NCI-H1417 (cell line): ENCODE measurements around the gene GLG1.
"Not testable (repeated sequence)": the region's sequence is repeated elsewhere in the genome, so short reads cannot be mapped to it uniquely, and the experiment has no call there.

Source experiments
- DNase-seq, 3 experiments: peaks; one replicate each; lab custom pipeline; 2025; lab: John Stamatoyannopoulos, UW

GLG1 gene

GRCh38 chr16:74409185-74409981, 197.5 kb downstream of the GLG1 start:
- DNase-seq = not testable (repeated sequence)

GRCh38 chr16:74407362-74407705, 199.6 kb downstream of the GLG1 start:
- not testable (repeated sequence) for DNase-seq

DNA sequence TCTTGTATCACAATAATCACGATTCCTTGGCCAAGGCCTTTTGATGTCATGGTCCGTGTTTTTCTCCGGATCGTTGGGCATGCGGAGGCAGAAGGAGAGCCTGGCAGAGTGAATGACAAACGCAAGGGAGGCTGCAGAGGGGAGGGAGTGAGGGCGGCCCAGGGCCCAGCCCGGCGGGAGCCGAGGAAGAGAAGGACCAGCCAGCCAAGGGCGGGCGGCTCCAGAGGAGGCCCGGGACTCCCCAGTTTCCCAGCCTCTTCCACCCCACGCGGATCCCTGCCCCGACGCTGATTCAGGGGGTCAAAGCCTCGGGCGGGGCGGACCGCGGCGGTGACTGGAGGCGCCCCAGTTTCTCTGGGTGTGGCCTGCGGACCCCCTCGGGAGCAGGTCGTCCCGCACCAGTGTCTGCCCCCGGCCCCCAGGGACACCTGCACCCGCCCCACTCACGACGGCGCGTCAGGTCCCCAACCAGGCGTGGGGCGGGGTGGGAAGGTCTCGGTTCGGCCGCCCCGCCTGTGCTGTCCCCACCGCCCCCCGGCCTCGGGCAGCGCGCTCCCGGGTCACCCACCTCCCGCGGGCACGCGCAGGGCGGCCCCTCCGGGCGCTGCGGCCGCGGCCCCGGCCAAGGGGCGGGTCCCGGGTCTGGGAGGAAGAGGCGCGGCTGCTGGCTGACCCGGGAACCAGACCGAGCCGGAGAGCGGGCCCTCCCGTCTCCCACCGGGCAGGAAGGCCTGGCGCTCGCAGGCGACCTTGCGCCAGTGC, 200.1 kb downstream of the GLG1 start:
- not testable (repeated sequence) for DNase-seq

GRCh38 chr16:74404148-74404933, 202.6 kb downstream of the GLG1 start:
- DNase-seq = not testable (repeated sequence)

GRCh38 chr16:74400238-74400637, 206.7 kb downstream of the GLG1 start:
- not testable (repeated sequence) for DNase-seq

DNA sequence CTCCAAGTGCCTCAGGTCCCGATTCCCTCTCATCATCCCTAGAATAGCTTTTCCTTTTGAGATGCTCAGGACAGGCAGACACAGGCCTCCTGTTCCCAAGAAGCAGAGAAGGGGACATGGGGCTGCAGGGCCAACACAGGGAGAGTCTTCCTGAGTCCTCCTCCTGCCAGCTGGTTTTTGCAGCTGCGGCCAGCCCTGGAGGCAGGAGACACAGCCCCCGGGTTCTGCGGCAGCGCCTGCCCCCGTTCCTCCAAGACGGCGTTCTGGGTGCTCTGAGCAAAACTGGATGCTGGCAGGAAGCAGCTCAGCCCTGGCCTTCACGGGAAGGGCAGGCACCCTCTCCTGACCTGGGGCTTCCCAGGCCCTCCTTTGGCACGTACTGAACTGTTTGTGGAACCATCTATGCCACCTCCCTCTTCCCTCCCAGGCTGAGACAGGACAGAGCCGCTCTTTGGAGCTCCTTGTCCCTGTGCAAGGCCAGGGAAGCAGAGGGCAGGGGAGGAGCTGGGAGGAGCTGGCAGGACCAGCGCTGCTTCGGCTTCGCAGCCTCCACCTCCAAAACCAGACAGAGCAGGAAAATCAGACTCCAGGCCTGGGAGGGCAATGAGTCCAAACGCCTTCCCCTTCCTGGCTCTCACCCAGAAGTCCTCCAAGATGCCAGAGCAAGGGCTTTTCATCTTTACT, 208.6 kb downstream of the GLG1 start:
- not testable (repeated sequence) for DNase-seq
